LNCAP (cell line): ENCODE data around the gene AKR1B1.

Source experiments
- CTCF ChIP-seq: fragments of 450-650 bp; IDR thresholded peaks from 2 replicates; pipeline ENCODE4 v1.5.1; 2017; ENCODE audit warnings: mild to moderate bottlenecking

Gene AKR1B1

GRCh38 chr7:134468054-134468453, 9.2 kb upstream of the AKR1B1 start:
- no peak for TF ChIP-seq CTCF

GRCh38 chr7:134465491-134465890, 6.6 kb upstream of the AKR1B1 start:
- no peak for TF ChIP-seq CTCF

- no peak for TF ChIP-seq CTCF
These were observed 5.6 kb upstream of the AKR1B1 start for GRCh38 chr7:134464496-134464895.

- no peak for TF ChIP-seq CTCF
These were observed 4.9 kb upstream of the AKR1B1 start for GRCh38 chr7:134463751-134464150.

GRCh38 chr7:134462337-134462925, 3.5 kb upstream of the AKR1B1 start:
- TF ChIP-seq CTCF: no peak

- TF ChIP-seq CTCF: no peak
These were observed 3.0 kb upstream of the AKR1B1 start for GRCh38 chr7:134461916-134462315.

- TF ChIP-seq CTCF: no peak
These were observed 1.1 kb upstream of the AKR1B1 start for GRCh38 chr7:134459981-134460380.

- no peak for TF ChIP-seq CTCF
These were observed 527 bp downstream of the AKR1B1 start for GRCh38 chr7:134458341-134458805.
